HT1080 (cell line): ENCODE data around the gene CYSLTR1. TPM values are rescaled to one million over a fixed set of nuclear protein-coding genes. Genes with fewer than 3 reads are reported as not detected.
A peak's percentile ranks its signal among the peaks of the same experiment; 100 is the strongest.
"Not testable (repeated sequence)": the region's sequence is repeated elsewhere in the genome, so short reads cannot be mapped to it uniquely, and the experiment has no call there.

Experiments used
- DNase-seq: peaks from one replicate; pipeline ENCODE4 v3.0.0-alpha.2; 2015; ENCODE audit warnings: low read depth
- polyA plus RNA-seq, 2 experiments: library from polyadenylated mRNA; depleted of rRNA; stranded (reverse); fragments of >200 nt; gene quantifications; 2 replicates each; pipeline ENCODE4 v1.2.3, GENCODE V29; 2015
- total RNA-seq: library from RNA; depleted of rRNA; stranded (reverse); fragments of >200 nt; shearing (Covaris generic); gene quantifications from 2 replicates; pipeline ENCODE4 v1.2.3, GENCODE V29; 2014; rRNA removed

CYSLTR1 gene, protein sequence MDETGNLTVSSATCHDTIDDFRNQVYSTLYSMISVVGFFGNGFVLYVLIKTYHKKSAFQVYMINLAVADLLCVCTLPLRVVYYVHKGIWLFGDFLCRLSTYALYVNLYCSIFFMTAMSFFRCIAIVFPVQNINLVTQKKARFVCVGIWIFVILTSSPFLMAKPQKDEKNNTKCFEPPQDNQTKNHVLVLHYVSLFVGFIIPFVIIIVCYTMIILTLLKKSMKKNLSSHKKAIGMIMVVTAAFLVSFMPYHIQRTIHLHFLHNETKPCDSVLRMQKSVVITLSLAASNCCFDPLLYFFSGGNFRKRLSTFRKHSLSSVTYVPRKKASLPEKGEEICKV
- not detected in 2 replicates for total RNA-seq
- not detected in 2 replicates for polyA plus RNA-seq (2015; cell fraction: cytosol; rRNA removed)
- polyA plus RNA-seq (2015; cell fraction: nucleus; rRNA removed): not detected in 2 replicates

DNA sequence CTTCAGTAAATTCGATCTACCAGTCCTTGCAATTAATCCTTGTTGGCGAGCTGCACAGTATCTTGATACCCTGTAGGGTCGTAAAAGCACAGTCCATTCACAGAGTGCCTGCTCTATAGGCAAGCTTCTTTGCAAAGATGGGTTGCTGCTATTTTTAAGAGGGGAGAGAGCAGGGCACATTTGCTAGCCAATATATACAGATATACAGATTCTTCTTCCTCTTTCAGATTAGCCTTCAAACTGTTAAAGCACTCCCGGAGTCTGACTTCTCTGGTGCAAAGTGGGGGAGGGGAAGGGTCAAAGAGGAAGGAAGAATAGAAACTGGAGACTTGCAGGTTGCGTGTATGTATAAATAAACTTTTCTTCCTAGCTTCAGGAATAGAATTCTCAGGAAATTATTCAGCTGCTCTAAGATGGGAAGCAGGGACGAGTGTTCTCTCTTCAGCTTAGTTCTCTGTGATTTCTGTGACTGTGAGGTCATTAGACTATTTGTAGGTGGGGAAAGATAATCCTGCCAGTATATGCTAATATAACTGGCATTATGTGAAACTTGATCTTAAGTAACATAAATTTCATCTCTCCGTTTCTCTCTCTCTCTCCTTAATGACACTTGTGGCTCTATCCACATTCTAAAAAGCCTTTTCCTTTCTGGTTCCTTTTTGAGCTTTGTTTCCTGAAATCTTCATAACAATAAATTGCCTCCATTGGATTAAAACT, at the start of gene CYSLTR1:
TSS of gene CYSLTR1 (minus strand) at position 242 of the 717 bp plus-strand sequence. CDS start 53,865 bp downstream, outside the sequence.
- DNase-seq: no peak

DNA sequence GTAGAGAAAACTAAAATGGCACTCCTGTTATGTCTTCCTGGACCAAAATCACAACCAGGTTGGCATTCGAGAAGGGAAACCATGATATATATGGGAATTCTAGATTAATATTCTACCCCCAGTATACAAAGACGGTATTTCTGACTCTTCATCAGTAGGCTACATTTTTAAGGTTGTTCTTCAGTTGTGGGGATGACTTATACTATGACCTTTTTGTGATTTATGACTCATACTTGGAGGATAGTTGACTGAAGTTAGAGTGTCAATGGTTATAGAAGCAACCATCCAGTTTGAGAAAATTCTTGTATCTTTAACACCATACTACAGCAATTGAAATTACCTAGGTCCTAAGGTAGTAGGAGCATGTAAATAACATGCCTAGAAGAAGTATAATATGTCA, 49.8 kb upstream of the CYSLTR1 start:
- DNase-seq: no peak

DNA sequence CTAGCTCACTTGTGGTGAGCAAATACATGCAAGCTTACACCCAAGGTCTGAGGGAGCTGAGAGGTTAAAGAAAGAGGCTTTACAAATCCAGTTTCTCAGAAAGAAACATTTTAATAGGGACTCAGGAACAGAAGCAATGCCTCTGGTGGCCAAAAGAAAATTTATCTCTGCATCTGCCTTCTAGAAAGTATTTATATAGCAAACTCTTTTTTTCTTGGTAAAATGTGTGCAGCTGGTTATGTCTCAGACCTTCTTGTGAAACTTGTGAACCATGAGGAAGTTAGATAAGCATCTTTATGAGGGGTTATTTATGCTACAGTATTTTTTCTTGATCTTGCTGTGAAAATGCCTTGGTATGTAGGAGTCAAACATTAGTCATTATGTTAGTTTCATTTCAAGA, 48.5 kb upstream of the CYSLTR1 start:
- DNase-seq: peak; percentile 31

DNA sequence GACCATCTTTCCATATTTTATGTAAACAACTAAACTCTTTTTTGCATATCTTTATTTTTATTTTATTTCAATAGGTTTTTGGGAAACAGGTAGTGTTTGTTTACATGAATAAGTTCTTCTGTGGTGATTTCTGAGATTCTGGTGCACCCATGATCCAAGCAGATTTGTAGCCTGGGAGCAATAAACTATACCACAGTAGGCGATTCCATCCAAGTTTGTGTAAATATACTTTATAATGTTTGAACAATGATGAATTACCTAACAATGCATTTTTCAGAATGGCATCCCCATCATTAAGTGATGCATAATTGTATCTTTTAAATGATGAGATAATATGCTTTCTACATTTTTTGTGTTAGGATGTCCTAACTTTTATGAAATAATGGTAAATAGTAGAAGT, 39.2 kb upstream of the CYSLTR1 start:
- no peak for DNase-seq

DNA sequence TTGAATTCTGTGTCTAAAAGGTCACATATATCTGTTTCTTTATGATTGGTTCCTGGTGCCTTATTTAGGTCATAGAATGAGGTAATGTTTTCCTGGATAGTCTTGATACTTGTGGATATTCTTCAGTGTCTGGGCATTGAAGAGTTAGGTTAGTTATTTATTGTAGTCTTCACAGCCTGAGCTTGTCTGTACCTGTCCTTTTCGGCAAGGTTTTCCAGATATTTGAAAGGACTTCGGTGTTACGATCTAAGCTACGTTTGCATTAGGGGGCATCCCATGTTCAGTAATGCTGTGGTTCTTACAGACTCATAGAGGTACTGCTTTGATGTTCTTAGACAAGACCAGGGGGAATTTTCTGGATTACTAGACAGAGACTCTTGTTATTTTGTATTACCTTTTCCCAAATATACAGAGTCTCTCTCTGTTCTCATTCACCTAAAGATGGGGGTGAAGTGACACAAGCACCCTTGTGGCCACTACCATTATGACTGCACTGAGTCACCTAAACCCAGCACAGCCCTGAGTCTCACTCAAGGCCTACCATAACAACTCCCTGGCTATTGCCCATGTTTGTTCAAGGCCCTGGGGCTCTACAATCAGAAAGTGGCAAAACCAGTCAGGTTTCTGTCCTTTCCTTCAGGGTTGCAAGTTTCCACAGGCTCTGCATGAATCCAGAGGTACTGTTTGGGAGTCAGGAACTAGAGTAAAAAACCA, 30.1 kb upstream of the CYSLTR1 start:
- DNase-seq: no peak

DNA sequence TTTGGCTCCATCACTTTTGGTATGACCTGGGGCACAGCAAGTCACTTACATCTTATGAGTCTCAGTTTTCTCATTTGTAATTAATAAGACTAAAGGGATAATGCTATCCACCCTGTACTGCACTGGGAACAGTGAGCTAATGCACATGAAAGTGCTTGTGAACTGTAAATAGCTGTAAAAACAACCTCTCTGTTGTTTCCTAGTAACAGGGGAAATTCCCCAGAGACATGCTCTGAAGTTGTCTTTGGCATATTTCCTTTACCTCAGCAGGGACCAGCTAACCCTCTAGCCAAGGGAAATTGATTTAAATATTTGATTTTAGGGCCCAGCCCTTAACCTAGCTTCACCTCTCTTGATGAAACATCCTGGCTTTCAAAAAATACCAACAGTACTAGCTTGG, 6.1 kb upstream of the CYSLTR1 start:
- no peak for DNase-seq

DNA sequence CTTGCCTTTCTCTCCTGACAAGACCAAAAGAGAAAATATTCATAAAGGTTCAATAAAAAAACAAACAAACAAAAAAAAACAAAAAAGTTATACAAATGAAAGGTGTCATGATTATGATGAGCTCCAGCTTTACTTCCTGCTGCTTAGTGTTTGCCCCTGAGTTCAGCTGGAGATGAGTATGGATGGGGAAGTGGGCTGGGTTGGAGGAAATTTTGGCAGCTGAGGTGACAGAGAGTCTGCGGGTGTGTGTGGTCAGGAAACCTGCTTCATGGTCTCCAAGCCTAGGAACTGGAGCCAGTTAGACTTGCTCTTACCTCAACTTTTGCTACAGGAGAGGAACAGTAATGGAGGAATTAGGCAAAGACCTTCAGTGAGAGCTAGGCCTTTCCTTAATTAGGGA, 4.3 kb upstream of the CYSLTR1 start:
- no peak for DNase-seq

DNA sequence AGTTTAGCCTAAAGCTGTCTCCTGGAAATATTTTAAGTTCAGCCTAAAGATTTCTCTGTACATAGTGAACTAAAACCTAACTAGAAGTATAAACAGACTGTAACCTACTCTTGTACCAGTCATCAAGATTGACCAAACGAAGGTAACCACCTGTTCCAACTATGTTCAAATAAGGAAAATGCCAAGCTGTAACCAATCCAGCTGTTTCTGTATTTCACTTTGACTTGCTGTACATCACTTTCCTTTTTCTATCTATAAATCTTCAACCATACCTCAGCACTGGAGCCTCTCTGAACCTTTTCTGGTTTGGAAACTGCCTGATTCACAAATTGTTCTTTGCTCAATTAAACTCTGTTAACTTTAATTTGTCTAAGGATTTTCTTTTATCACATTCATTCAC, 3.1 kb upstream of the CYSLTR1 start:
- no peak for DNase-seq

DNA sequence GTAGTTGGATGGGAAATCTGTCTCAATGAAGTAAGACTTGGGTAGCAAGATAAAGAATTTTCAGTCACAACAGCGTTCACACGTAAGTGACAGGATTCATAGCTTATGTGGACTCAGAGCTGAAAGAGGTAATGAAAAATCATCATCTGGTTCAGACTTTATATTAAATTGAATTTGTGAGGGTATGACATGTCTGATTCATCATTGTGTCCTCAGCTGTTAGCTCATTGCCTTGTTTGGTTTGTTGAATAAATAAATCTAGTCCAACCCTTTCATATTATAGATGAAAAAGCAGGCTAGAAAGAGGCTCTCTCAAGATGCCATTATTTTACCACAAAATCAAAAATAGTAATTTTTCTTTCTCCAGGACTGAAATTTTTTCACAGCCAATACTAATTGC, 2.7 kb upstream of the CYSLTR1 start:
- DNase-seq: no peak

DNA sequence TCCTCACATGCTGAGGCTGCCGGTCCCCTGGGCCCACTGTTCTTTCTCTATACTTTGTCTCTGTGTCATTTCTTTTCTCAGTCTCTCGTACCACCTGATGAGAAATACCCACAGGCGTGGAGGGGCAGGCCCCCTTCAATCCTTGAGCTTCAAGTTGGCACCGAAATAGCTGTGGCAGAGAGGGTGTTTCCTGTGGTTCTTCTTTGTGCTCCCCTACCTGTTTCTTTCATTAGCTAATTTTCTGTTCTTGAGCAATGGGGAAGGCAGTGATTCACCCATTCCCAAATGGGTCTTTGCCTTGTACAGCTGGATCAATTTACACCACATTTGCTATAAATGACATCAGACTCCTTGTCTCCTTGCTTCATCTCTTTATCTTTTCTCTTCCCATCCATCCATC, 2.1 kb upstream of the CYSLTR1 start:
- no peak for DNase-seq

DNA sequence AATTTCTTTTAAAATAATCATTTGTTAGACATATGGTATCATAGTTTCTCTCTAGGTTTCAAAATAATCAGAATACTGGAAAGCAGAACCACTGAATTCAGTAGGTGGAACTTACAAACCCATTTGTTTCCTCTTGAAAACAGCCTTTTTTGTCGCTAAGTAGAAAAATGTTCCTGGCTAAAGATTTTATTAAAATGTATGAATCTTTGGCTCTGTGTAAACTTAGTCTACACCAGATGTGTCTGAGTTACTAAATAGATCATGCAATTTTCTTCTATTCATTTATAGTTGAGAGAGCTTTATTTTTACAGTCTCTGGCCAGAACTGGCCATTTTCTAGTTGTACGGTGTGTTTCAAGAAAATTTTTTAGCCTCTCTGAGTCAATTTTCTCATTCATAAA, 1.0 kb downstream of the CYSLTR1 start:
- no peak for DNase-seq

DNA sequence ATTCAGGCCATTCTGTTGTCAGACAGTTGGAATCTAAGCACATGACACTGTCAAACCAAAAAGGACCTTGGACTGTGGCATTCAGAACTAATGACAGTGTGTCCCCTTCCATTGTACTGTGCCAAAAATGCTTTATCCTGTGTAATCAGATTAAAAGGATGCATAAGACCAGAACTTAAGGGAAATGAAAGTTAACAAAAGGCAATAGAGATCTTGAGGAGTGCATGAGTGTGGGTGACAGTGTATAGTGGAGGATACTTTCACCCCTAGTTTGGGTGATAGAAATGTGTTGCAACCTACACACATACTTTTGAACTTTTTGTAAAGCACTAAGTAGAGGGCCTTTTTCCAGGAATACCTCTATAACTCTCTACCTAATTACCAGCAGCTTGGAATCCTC, 4.5 kb downstream of the CYSLTR1 start:
- no peak for DNase-seq

DNA sequence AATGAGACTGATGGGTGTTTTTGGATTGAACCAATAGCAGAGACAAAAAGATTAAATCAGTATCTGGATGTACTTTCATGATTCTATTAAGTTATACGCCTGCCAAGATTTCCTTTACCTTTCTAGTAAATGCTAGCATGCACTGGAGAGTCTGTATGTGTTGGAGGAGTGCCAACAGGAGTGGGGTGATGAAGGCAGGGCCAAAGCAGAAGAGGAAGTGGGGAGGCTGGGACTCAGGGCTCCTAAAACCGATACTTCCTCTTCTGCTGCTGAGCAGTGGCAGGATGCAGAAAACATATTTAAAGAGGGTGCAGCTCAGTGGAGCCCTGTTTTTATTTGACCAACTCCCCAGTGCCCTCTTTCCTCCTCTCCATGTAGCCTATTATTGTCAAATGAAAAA, 5.6 kb downstream of the CYSLTR1 start:
- DNase-seq: peak; percentile 0

DNA sequence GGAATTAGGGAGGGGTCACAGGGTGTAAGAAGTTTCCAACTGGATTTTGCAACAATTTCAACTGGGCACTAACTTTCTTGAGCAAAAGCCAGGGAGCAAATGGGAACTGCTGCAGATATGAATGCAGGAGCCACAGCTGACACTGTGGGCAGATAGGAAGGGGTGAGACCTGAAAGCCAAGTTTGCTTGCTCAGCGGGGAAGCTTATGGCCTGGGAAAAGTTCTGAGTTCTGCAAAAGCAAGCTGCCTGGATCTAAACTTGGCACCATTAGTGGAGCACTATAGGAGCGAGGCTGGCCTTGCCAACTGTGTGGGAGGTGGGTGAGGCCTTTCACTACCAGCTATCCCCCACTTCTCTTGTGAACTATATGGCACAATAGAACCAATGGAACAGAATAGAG, 11.1 kb downstream of the CYSLTR1 start:
- DNase-seq: no peak

DNA sequence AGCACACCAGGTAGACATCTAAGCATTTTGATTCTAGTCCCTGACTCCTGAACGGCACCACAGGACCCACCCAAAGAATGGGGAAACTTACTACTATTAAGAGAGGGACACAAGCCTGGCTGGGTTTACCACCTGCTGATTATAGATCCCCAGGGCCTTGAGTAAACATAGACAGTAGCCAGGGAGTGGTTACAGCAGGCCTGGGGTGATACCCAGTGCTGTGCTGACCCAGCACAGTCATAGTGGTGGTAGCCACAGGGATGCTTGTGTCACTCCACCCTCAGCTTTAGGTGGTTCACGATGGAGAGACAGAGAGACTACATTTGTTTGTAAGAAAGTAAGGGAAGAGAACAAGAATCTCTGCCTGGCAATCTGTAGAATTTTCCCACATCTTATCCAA, 11.7 kb downstream of the CYSLTR1 start:
- no peak for DNase-seq

DNA sequence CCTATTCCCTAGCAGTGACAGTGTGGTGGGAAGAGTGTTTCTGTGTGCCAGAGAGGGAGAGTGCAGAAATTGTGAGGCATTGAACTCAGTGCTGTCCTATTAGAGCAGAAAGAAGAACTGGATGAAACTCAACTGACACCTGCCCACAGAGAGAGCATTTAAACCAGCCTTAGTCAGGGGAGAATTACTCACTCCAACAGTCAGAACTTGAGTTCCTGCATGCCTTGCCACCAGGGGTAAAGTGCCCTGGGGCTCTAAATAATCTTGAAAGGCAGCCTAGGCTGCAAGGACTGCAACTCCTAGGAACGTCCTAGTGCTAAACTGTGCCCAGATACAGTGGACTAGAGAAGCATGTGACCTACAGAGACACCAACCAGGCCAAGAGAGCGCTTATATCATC, 12.8 kb downstream of the CYSLTR1 start:
- DNase-seq: peak; percentile 0

DNA sequence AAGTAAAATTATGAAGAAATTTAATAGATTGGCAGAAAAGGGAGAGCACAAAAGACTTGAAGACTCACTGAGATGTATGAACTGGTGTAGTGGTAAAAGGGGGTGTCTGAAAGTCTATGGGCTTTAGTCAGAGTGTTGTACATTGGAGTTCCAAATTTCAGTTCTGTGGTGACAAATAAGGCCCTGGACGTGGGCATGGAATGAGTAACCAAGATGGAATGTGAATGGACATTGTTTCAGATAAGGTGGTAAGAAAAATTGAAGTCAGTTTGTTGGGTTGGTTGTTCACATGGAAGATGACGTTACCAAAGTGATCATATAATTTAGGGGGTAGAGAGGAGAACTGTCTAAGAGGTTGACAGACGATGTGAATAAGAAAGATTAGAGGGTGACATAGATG, 13.9 kb downstream of the CYSLTR1 start:
- DNase-seq: peak; percentile 1

DNA sequence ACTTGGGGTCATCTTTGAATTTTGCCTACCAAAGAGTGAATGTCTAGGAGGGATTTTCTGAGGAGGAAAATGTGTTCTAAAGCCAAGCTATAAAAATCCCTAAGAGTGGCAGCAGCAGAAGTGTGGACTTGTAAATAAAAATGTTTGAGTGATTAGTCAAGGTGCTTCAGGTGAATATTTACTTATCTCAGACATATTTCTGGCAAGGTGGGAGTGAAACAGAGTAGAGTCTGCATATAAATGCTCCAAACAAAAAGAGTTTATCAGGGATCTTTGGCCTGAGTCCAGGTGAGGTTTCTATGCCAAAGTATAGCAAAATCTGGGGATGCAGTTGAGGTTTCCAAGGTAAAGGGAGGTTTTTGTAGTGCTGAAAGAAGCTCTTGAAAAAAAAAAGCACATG, 19.7 kb downstream of the CYSLTR1 start:
- DNase-seq: no peak

DNA sequence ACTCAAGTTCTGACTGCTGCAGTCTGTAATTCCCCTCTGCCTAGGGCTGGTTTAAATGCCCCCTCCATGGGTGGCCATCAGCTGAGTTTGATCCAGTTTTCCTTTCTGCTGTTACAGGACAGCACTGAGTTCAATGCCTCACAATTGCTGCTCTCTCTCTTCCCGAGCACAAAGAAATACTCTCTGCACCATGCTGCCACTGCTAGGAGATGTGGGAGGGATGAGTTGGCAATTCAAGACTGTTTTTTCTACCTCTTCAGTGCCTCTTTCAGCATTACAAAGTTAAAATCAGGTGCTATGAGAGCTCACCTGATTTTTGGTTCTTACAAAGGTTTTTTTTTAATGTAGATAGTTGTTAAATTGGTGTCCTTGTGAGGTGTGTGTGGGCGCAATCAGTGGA, 24.3 kb downstream of the CYSLTR1 start:
- DNase-seq: no peak

DNA sequence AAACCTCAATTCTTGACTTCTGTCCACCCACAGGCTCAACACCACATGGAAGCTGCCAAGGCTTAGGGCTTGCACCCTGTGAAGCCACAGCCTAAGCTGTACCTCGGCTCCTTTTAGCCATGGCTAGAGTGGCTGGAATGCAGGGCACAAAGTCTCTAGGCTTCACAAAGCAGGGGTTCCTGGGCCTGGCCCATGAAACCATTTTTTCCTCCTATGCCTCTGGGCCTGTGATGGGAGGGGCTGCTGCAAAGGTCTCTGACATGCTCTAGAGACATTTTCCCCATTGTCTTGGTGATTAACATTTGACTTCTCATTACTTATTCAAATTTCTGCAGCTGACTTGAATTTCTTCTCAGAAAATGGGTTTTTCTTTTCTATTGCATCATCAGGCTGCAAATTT, 26.5 kb downstream of the CYSLTR1 start:
- not testable (repeated sequence) for DNase-seq

DNA sequence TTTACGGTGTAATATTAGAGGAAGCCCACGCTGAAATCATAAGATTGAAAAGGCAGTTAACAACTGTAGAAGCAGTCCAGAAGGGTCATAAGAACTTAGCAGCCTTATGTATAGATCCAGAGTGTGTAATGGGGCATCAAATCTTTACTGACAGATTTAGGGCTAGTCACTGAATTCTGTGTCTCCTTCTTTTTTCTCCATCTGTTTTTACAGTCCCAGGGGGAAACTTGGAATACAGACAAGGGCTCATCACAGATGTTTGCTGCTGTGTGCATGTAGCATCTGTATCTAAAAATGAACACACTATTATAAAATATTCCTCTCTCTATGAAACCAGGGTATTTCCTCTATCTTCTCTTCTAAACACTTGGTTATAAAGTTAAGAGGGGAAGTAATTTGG, 43.9 kb downstream of the CYSLTR1 start:
- DNase-seq: no peak

DNA sequence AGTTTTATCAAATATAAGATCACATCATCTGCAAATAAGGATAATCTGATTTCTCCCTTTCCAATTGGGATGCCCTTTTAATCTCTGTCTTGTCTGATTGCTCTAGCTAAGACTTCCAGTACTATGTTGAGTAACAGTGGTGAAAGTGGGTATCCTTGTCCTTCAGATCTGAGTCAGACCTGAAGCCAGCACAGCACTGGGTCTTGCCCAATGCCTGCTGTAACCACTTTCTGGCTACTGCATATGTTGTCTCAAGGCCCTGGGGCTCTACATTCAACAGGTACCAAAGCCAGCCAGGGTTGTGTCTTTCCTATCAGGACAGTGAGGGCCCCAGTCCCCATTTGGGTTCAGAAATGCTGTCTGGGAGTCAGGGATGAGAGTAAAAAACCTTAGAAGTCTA, 90.3 kb downstream of the CYSLTR1 start:
- peak; percentile 0 for DNase-seq
